ENCODE results near the gene CDAN1. TPM values are rescaled to one million over a fixed set of nuclear protein-coding genes. Genes with fewer than 3 reads are reported as not detected.
A peak's percentile ranks its signal among the peaks of the same experiment; 100 is the strongest.

Gene CDAN1
- polyA plus RNA-seq, 4 donors = 3.1 to 17.1 (median 5.9) TPM

DNA sequence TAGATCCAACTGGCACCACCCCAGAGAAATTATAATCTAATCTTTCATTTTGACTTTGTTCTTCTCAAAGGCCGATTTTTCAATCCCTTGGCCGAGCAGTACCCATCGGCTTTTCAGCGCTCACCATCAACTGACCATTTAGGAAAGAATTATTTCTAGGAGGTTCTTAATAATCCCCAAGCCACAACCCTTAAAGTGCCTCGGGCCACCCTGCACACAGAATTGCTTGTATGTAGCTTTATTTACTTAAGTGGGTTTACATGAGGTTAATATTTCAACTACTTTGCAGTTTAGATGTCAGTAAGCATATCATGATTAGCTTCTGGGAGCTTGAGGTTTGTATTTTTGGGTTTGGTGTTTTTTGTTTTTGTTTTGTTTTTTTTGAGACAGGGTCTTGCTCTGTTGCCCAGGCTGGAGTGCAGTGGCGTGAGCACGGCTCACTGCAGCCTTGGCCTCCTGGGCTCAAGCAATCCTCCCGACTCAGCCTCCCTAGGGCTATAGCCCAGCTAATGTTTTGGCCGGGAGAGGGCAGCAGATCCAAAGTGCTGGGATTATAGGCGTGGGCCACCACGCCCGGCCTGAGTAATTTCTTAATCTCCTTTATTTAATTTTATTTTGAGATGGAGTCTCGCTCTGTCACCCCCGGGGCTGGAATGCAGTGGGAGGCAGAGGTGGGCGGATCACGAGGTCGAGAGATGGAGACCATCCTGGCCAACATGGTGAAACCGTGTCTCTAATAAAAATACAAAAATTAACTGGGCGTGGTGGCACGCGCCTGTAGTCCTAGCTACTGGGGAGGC lies 801 bp upstream of the CDAN1 start:
- Histone ChIP-seq H3K27ac (ENCODE audit: low read depth in 1 of 3, low read length in 2 of 3) (peak overlapping the region in 2 of 3 donors; percentile 84 to 91), H3K27me3 (ENCODE audit: control insufficient read depth in 3 of 3, insufficient read depth in 3 of 3, low read length in 3 of 3) (no peaks in the 10 kb centered on the region)
- DNase-seq = peak in 1 of 2 donors; percentile 50

DNA sequence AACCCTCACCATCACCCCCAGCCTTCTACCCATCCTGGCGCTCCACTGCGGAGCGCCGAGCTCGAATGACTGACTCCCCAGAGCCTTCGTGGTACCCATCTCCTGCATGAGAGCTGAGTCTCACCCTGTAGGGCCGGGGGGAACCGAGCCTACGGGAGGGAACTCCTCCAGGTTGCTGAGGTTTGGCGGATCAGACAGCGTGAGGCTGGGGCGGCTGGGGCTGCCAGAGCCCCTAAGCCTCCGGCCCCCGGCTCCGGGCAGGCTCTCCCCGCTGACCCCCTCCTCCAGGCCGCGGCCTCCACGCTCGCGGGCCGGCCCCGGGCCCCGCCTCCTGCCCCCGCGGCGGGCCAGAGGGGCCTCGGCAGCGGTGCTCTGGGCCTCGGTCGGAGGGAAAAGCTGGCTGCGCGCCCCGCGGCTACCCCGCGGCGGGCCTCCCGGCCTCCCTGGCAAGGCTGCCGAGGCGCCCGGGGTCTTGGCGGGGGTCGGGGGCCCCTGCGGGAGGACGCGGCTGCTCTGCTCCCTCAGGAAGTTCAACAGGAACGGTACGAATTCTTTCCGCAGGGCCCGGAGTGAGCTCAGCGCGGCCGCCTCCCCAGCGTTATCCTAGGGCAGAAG lies 643 bp downstream of the CDAN1 start:
- no peaks in the 10 kb centered on the region for H3K9me3 ChIP-seq (ENCODE audit: control insufficient read depth in 2 of 2, insufficient read depth in 1 of 2, low read depth in 1 of 2, low read length in 1 of 2)
- peak overlapping the region; percentile 71 to 91 (median 84) for H3K4me3 ChIP-seq (ENCODE audit: low read depth in 1 of 3, low read length in 3 of 3)
- DNase-seq = no peak
- H3K36me3 ChIP-seq (ENCODE audit: control insufficient read depth in 3 of 3, insufficient read depth in 2 of 3, low read depth in 1 of 3, low read length in 3 of 3) = peaks cover 2 to 44% (median 3%) of the 10 kb centered on the region in 3 donors
- peaks cover 0 to 5% (median 2%) of the 10 kb centered on the region in 3 donors for H3K4me1 ChIP-seq (ENCODE audit: control insufficient read depth in 3 of 3, insufficient read depth in 2 of 3, low read depth in 1 of 3, low read length in 2 of 3)
- FAIRE-seq = no peak
- H3K27ac ChIP-seq (ENCODE audit: low read depth in 1 of 3, low read length in 2 of 3) = peak overlapping the region; percentile 63 to 87 (median 76)
- WGBS, 3 donors = 2 to 3% (median 2%) methylated on average over 31 to 55 of the region's 55 CpGs
- no peaks in the 10 kb centered on the region for H3K27me3 ChIP-seq (ENCODE audit: control insufficient read depth in 3 of 3, insufficient read depth in 3 of 3, low read length in 3 of 3)

More for the DNA sequence above, 801 bp upstream of the CDAN1 start:
- FAIRE-seq = no peak
- Histone ChIP-seq H3K4me3 (ENCODE audit: low read depth in 1 of 3, low read length in 3 of 3) (peak overlapping the region in 2 of 3 donors; percentile 71 to 91), H3K9me3 (ENCODE audit: control insufficient read depth in 2 of 2, insufficient read depth in 1 of 2, low read depth in 1 of 2, low read length in 1 of 2) (no peaks in the 10 kb centered on the region), H3K36me3 (ENCODE audit: control insufficient read depth in 3 of 3, insufficient read depth in 2 of 3, low read depth in 1 of 3, low read length in 3 of 3) (peaks cover 0 to 31% (median 2%) of the 10 kb centered on the region in 3 donors), H3K4me1 (ENCODE audit: control insufficient read depth in 3 of 3, insufficient read depth in 2 of 3, low read depth in 1 of 3, low read length in 2 of 3) (peaks cover 0 to 5% (median 2%) of the 10 kb centered on the region in 3 donors)
- WGBS, 3 donors = 68 to 74% (median 71%) methylated on average over 21 of the region's 21 CpGs

DNA sequence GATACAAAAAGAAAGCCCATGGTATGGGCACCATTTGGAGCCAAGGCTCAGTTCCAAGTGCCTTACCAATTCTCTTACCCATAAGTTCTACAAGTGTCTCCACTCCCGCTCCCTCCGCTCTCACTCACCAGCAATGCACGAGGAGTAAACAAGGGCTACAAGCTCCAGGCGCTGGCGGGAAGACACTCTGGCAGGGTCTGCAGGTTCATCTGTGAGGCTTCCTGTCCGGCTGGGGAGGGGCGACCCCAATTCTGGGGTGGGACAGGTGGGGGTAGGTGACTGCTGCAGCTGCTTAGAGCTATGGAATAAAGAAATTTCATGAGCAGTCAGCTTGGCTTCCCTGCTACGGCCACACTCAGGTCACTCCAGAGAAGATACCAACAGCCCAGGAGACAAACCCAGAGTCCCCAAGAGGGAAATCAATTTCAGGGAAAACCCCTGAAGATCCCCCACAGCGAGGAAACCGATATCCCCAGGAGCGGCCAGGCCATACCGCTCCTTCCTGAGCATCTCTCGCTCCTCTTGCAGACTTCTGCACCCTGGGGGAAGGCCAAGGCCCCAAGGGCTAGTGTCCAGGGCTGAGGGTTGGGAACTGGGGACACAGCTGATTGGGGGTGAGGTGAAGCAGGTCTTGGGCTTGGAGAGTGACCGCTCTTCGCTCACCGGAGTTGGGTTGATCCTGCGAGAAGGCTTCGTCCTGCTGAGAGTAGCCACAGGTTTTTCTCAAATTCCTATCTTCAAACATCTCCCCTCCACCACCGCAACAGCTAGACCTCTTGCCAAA lies 1.4 kb downstream of the CDAN1 start:
- Histone ChIP-seq H3K9me3 (ENCODE audit: control insufficient read depth in 2 of 2, insufficient read depth in 1 of 2, low read depth in 1 of 2, low read length in 1 of 2) (no peaks in the 10 kb centered on the region), H3K27me3 (ENCODE audit: control insufficient read depth in 3 of 3, insufficient read depth in 3 of 3, low read length in 3 of 3) (no peaks in the 10 kb centered on the region), H3K36me3 (ENCODE audit: control insufficient read depth in 3 of 3, insufficient read depth in 2 of 3, low read depth in 1 of 3, low read length in 3 of 3) (peaks cover 6 to 51% (median 8%) of the 10 kb centered on the region in 3 donors), H3K27ac (ENCODE audit: low read depth in 1 of 3, low read length in 2 of 3) (no peak overlapping the region), H3K4me3 (ENCODE audit: low read depth in 1 of 3, low read length in 3 of 3) (peak overlapping the region in 2 of 3 donors; percentile 71 to 91), H3K4me1 (ENCODE audit: control insufficient read depth in 3 of 3, insufficient read depth in 2 of 3, low read depth in 1 of 3, low read length in 2 of 3) (peaks cover 0 to 5% (median 2%) of the 10 kb centered on the region in 3 donors)
- 86 to 94% (median 92%) methylated on average over 19 of the region's 19 CpGs for WGBS, 3 donors
- FAIRE-seq (no peak), DNase-seq (no peak)

DNA sequence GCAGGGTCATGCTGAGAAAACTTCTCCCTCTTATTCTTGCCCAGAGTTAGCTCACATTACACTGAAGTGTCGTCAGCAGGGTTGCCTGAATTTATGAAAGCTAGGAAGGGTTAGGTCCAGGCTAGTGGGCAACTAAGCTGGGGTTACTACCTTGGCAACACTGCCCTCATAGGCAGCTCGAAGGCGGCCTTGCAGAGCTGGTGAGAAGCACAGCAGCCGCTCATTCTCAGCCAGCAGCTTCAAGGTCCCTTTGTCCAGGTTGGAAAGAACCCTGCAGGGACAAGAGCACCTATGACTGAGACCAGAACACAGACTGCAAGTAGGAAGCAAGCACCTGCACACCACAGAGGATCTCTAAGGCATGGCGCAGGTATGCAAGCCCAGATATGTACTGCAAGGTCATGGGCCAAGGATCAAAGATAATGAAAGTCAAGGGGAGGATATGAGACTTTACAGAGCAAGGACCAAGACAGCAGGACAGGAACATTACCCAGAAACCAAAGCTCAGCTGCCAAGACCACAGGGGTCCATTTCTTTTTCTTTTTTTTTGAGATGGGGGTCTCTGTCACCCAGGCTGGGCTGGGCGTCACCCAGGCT lies 2.8 kb downstream of the CDAN1 start:
- peaks cover 0 to 5% (median 2%) of the 10 kb centered on the region in 3 donors for H3K4me1 ChIP-seq (ENCODE audit: control insufficient read depth in 3 of 3, insufficient read depth in 2 of 3, low read depth in 1 of 3, low read length in 2 of 3)
- H3K4me3 ChIP-seq (ENCODE audit: low read depth in 1 of 3, low read length in 3 of 3) = no peak overlapping the region
- peak in 1 of 2 donors; percentile 4 for DNase-seq
- no peak overlapping the region for H3K27ac ChIP-seq (ENCODE audit: low read depth in 1 of 3, low read length in 2 of 3)
- no peaks in the 10 kb centered on the region for H3K9me3 ChIP-seq (ENCODE audit: control insufficient read depth in 2 of 2, insufficient read depth in 1 of 2, low read depth in 1 of 2, low read length in 1 of 2)
- no peak for FAIRE-seq
- H3K36me3 ChIP-seq (ENCODE audit: control insufficient read depth in 3 of 3, insufficient read depth in 2 of 3, low read depth in 1 of 3, low read length in 3 of 3) = peaks cover 10 to 65% (median 12%) of the 10 kb centered on the region in 3 donors
- no peaks in the 10 kb centered on the region for H3K27me3 ChIP-seq (ENCODE audit: control insufficient read depth in 3 of 3, insufficient read depth in 3 of 3, low read length in 3 of 3)
- WGBS, 3 donors = 90 to 94% (median 90%) methylated on average over 6 of the region's 6 CpGs

DNA sequence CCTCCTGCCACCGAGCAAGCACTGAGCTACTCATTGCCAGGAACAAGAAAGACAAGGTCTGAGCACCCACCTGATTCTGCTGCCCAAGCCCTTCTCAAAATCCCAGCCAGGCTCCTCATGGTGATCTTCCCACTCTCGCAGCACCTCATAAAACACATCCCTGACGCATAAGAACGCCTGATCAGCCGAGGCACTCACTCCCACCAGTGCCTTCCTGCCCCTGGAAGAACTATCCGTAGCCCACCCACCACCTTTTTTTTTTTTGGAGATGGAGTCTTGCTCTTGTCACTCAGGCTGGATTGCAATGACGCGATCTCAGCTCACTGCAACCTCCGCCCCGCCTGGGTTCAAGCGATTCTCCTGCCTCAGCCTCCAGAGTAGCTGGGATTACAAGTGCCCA lies 3.9 kb downstream of the CDAN1 start:
- FAIRE-seq (no peak), DNase-seq (no peak)
- H3K9me3 ChIP-seq (ENCODE audit: control insufficient read depth in 2 of 2, insufficient read depth in 1 of 2, low read depth in 1 of 2, low read length in 1 of 2) = no peaks in the 10 kb centered on the region
- peaks cover 0 to 5% (median 2%) of the 10 kb centered on the region in 3 donors for H3K4me1 ChIP-seq (ENCODE audit: control insufficient read depth in 3 of 3, insufficient read depth in 2 of 3, low read depth in 1 of 3, low read length in 2 of 3)
- 96 to 98% (median 97%) methylated on average over 11 of the region's 11 CpGs for WGBS, 3 donors
- H3K27ac ChIP-seq (ENCODE audit: low read depth in 1 of 3, low read length in 2 of 3) = no peak overlapping the region
- H3K27me3 ChIP-seq (ENCODE audit: control insufficient read depth in 3 of 3, insufficient read depth in 3 of 3, low read length in 3 of 3) = no peaks in the 10 kb centered on the region
- H3K36me3 ChIP-seq (ENCODE audit: control insufficient read depth in 3 of 3, insufficient read depth in 2 of 3, low read depth in 1 of 3, low read length in 3 of 3) = peaks cover 13 to 76% (median 13%) of the 10 kb centered on the region in 3 donors
- H3K4me3 ChIP-seq (ENCODE audit: low read depth in 1 of 3, low read length in 3 of 3) = no peak overlapping the region

DNA sequence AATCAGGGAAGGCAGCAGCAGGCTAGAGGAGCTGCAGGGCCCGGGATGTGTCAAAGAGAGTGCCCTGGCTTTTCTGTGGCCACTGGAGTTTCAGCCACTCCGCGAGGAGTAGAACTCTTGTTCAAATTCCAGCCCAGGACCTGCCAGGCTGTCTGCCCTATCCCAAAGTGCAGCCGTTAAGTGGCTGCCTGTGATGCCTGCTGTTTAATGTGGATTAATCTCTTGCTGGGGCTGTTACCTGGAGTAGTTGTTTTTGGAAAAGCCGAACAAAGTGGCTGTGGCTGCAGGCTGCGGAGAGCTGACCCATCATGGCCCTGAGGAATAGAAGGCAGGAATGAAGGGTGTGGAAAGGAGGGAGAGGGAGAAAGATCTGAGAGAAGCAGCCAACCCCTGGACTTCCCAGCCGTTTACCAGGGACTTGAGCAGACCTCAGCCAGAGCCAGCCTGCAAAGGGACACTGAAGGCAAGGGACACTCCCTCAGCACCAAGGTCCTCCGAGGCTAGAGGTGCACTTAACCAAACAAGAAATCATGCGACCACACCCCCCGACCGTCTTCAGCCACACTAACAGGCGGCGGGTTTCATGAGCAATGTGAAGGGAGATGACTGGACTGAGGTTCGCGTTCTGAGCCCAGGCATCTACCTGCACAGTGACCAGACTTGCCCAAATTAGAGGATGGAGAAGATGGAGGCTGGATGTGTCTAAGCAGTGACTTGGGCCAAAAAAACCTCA lies 4.7 kb downstream of the CDAN1 start:
- Histone ChIP-seq H3K27ac (ENCODE audit: low read depth in 1 of 3, low read length in 2 of 3) (no peak overlapping the region), H3K36me3 (ENCODE audit: control insufficient read depth in 3 of 3, insufficient read depth in 2 of 3, low read depth in 1 of 3, low read length in 3 of 3) (peaks cover 13 to 84% (median 15%) of the 10 kb centered on the region in 3 donors), H3K4me1 (ENCODE audit: control insufficient read depth in 3 of 3, insufficient read depth in 2 of 3, low read depth in 1 of 3, low read length in 2 of 3) (peaks cover 0 to 5% (median 0%) of the 10 kb centered on the region in 3 donors), H3K9me3 (ENCODE audit: control insufficient read depth in 2 of 2, insufficient read depth in 1 of 2, low read depth in 1 of 2, low read length in 1 of 2) (no peaks in the 10 kb centered on the region), H3K27me3 (ENCODE audit: control insufficient read depth in 3 of 3, insufficient read depth in 3 of 3, low read length in 3 of 3) (no peaks in the 10 kb centered on the region), H3K4me3 (ENCODE audit: low read depth in 1 of 3, low read length in 3 of 3) (no peak overlapping the region)
- no peak for FAIRE-seq
- 89 to 91% (median 90%) methylated on average over 15 of the region's 15 CpGs for WGBS, 3 donors
- DNase-seq = no peak

DNA sequence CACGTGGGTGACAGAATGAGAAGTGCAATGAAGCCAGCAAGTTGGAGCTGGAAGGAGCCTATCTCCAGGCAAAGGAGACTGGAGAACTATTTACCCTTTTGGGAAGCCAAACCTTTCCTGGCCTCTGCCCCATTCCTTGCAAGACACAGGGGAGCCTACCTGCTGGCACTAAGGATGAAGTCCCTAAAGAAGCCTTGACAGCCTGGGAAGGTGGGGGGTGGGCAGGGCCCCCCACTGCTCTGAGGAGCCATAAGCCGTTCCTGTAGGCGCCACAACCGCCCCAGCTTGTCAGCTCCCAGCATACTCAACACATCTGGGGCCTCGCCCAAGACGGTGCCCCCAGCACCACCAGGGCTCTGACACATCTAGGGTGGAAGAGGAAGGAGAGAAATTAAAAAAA lies 5.5 kb downstream of the CDAN1 start:
- H3K36me3 ChIP-seq (ENCODE audit: control insufficient read depth in 3 of 3, insufficient read depth in 2 of 3, low read depth in 1 of 3, low read length in 3 of 3) = peaks cover 16 to 84% (median 17%) of the 10 kb centered on the region in 3 donors
- WGBS, 3 donors = 85 to 94% (median 91%) methylated on average over 6 of the region's 6 CpGs

More for the DNA sequence above, 5.5 kb downstream of the CDAN1 start:
- Histone ChIP-seq H3K27ac (ENCODE audit: low read depth in 1 of 3, low read length in 2 of 3) (no peak overlapping the region), H3K4me1 (ENCODE audit: control insufficient read depth in 3 of 3, insufficient read depth in 2 of 3, low read depth in 1 of 3, low read length in 2 of 3) (peaks cover 0 to 3% (median 0%) of the 10 kb centered on the region in 3 donors), H3K27me3 (ENCODE audit: control insufficient read depth in 3 of 3, insufficient read depth in 3 of 3, low read length in 3 of 3) (no peaks in the 10 kb centered on the region), H3K4me3 (ENCODE audit: low read depth in 1 of 3, low read length in 3 of 3) (no peak overlapping the region), H3K9me3 (ENCODE audit: control insufficient read depth in 2 of 2, insufficient read depth in 1 of 2, low read depth in 1 of 2, low read length in 1 of 2) (no peaks in the 10 kb centered on the region)
- no peak for FAIRE-seq
- DNase-seq = no peak

All from small intestine (tissue), 7 donors.